ENCODE measurements around the gene OLFML2B.

- TF ChIP-seq CTCF (IDR thresholded peaks at IDR 0.05; ENCODE audit: borderline replicate concordance, extremely low read depth, low read length, poor library complexity, severe bottlenecking) (no peak), EZH2 (IDR thresholded peaks at IDR 0.05; ENCODE audit: borderline replicate concordance, low read depth, low read length, severe bottlenecking) (no peak)
These were observed 53.0 kb downstream of the OLFML2B start for GRCh38 chr1:161970633-161971032.
